ENCODE data around the gene UEVLD.

GRCh38 chr11:18540207-18541009 is 48.1 kb downstream of the UEVLD start:
- TF ChIP-seq CTCF (conservative IDR thresholded peaks at IDR 0.05 in 1 of 2, IDR thresholded peaks at IDR 0.05 in 1 of 2; ENCODE audit: extremely low read depth in 1 of 2, insufficient read depth in 1 of 2, low read depth in 1 of 2, low read length in 2 of 2) (peak; percentile 37 to 57), EZH2 (IDR thresholded peaks at IDR 0.05; ENCODE audit: borderline replicate concordance, low read length) (no peak)

Data from mammary epithelial cell (primary cell).